NCI-H1417 treated with DMSO at 0.1 percent for 48 hours (cell line): ENCODE data around the gene HLA-DRB5.
"Not testable (repeated sequence)": the region's sequence is repeated elsewhere in the genome, so short reads cannot be mapped to it uniquely, and the experiment has no call there.

Source experiments
- DNase-seq: peaks from one replicate; lab custom pipeline; 2025; lab: John Stamatoyannopoulos, UW

Gene HLA-DRB5

DNA sequence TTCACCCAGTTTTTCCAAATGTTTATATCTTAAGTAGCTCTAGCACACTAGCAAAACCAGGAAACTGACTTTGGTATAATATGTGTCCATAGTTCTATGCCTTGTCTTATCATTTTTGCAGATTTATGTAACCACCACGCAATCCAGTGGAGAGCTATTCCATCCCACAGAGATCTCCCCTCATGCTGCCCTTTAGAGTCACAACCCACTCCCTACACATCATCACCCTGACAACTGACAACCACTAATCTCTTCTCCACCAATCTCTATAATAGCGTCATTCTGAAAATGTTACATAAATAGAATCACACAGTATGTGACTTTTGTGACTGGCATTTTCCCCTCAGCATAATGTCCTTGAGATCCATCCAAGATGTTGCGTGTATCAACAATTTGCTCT, 29.1 kb downstream of the HLA-DRB5 start:
- DNase-seq: no peak

DNA sequence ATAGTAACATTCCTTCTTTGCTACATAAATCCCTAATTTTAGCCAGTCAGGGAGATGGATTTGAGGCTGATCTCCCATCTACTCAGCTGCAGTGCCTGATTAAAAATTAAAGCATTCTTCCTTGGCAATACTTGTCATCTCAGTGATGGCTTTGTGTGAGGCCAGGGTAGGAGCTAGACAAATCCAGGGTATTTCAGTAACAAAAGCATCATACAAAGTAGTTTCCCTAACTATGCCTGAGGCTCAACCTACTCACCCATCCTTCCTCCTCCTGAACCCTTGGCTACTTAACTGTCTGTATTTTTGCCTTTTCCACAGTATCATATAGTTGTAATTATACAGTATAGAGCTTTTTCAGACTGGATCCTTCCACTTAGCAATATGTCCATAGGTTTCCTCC, 37.7 kb downstream of the HLA-DRB5 start:
- DNase-seq: no peak

DNA sequence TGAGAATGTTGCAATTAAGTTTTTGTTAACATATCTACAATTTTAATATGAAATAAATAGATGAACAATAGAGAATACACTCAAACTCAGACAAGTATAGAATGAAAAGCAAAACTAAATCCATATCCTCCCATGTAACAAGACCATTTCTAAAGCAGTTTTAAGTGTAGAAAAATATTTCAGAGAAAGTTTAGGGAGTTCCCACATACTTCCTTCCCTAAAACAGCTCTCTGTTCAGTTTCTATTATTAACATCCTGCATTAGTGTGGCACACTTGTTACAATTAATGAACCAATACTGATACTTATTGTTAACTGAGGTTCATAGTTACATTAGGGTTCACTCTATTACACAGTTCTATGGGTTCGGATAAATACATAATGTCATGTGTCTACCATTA, 38.4 kb downstream of the HLA-DRB5 start:
- DNase-seq: no peak

DNA sequence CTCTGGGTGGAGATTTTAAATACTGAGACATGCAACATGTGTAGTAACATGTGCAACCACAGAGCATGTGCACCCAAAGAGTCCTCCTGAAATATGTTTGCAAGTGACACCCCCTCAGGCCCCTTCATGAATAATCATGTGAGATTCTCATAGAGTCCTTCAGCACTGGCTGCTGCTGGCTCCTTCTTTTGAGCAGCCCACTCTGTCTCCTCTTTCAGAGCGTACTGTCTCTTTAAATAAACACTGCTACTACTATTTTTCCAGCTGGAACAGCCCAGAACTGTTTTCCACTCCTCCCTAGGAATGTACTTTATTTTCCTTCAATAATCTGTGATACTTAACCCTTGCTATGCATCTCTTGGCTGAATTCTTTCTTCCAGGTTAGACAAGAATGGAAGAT, 42.0 kb downstream of the HLA-DRB5 start:
- DNase-seq: no peak

DNA sequence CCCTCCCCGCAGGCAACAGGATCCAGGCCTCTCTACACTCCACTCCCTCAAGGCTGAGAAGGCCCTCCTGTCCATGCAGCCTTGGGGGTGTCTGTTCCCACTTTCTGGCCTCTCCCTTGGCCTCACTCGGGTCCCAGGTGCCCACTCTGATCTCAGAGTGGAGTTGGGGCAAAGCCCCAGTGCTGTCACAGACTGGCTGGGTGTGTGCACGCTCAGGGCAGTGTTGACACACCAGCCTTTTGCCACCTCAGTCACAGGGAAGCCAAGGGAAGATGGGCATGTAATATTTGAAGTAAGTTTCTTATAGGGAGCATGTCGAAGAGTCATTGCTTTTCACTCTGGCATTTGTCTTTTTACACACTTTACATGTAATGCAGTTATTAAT, 45.5 kb downstream of the HLA-DRB5 start:
- DNase-seq: no peak

DNA sequence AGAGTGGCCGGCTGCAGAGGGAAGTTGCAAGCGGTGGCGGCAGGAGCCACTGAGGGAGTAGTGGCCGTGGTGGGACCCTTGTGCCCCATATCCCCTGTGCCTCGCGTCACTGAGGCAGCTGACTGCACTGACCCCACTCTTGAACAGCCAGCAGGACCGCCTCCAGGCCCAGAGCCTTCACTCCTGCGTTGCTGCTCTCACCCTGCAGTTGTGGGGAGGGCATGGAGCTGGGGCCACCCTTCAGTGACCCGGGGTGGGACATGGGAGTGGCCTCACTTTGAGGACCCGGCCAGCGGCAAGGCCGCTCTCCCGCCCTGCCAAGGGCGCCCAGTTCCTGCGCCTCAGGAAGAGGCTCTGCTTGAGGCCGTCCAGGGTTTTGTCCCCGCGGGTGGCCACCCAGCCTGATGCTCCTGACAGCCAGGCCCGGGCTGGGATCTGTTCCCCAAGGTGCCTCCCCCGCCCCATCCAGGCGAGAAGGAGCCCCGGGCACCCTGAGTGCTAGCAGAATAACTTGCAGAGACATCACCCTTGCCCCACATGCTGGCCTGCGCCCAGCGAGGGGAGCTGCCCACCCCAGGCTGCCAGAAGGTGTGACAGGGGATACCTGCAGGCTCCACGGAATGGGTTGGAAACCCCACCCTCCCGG, 46.0 kb downstream of the HLA-DRB5 start:
- no peak for DNase-seq

DNA sequence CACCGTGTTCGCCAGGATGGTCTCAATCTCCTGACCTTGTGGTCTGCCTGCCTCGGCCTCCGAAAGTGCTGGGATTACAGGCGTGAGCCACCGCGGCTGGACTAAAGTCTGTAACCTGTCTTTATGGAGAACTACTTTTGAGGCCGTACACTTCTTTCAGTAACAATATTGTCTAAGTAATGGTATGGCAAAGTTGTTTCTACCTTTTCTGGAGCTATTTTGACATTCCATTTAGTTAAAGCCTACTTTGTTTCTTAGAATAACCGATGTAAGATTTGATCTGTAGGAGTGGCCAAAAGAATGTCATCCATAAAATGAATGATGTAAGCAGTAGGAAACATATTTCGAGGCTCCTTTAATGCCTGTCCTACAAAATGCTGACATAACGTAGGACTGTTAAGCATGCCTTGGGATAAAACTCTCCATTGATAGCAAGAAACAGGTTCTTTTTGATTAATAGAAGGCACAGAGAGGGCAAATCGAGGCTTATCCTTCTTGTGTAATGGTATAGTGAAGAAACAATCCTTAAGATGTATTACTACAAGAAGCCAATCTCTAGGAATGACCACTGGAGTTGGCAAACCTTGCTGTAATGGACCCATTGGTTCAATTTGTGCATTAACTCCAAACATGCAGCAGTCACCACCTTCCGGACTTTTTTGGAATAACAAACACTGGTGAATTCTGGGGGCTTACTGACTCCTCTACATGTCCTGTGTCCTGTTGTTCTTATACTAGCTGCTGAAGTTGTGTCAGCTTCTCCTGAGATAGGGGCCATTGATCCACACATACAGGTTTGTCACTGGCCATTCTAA, 54.5 kb downstream of the HLA-DRB5 start:
- DNase-seq: no peak

DNA sequence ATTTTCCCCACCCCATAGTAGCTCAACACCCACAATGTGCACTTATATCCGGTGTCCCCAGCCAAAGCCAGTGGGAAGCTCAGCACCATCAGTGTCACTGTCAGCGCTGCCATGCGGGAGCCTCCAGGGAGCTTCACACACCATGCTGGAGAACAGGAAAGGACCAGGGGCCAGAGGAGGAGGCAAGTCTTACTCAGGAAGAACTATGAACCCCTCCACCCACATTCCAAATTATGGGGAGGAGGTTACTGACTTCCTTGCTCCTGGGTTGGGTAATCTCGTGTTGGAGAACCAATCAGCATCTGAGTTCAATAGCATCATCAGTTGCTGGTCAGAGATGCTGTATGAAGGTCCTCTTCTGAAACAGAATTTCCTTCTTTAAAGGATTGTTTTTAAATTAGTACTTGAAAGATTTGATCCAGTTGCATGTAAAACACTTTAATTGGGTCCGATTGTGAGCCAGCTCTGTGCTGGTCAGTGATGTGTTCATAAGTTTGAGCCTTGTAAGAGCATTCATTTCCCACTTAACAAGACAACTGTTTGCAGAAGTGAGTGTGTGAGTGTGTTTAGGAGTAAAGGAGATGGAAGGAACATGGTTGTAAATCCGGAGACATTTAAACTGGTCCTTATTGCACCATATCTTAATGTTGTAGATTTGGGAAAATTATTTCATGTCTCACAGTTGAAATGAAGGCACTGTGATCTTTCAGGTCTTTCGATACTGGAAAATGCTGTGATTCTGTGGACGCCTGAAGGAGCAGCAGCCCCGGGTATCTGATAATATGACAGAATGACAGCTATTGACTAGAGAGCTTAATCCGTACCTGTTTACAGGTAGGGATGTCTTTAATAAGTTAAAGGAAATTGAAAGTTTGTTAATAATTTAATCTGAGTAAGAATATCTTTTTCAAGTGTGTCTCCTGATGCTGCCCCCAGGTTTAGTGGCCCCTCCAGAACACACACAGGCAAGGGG, 56.4 kb downstream of the HLA-DRB5 start:
- DNase-seq: not testable (repeated sequence)

DNA sequence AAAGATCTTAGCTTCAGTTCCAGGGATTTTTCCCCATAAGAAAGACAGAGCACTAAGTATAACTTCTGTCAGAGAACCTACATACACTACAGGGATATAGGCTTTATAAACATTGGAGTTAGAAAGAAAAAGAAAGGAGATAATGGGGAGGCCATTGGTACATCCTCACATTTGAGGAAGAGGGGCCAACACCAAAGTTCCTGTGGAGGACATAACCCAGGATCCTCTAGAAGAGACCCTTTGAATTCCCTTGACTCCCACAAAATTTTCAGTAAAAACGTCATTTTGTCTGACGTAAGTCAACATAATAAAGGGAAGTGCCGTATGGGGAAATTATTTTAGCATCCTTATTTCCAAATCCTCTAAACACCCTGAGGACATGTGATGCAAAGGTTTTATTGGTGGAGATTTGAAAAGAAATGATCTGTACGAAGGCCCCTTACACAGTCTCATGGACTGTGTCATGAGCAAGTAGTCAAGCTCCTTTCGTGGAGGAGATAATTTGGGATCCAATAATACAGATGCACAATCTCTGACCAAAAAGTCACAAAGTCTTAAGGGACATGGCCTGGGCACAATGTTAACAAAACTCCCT, 57.2 kb downstream of the HLA-DRB5 start:
- DNase-seq: no peak

DNA sequence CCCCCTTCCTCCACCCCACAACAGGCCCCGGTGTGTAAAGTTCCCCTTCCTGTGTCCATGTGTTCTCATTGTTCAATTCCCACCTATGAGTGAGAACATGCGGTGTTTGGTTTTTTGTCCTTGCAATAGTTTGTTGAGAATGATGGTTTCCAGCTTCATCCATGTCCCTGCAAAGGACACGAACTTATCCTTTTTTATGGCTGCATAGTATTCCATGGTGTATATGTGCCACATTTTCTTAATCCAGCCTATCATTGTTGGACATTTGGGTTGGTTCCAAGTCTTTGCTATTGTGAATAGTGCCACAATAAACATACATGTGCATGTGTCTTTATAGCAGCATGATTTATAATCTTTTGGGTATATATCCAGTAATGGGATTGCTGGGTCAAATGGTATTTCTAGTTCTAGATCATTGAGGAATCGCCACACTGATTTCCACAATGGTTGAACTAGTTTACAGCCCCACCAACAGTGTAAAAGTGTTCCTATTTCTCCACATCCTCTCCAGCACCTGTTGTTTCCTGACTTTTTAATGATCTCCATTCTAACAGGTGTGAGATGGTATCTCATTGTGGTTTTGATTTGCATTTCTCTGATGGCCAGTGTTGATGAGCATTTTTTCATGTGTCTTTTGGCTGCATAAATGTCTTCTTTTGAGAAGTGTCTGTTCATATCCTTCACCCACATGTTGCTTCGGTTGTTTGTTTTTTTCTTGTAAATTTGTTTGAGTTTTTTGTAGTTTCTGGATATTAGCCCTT, 62.2 kb downstream of the HLA-DRB5 start:
- not testable (repeated sequence) for DNase-seq
